Spleen (tissue), 11 donors: ENCODE data around the gene ENTR1. TPM values are rescaled to one million over a fixed set of nuclear protein-coding genes. Genes with fewer than 3 reads are reported as not detected.

Source experiments
- DNase-seq: peaks from one replicate; pipeline ENCODE4 v3.0.0-alpha.2; 2020
- H3K27ac ChIP-seq, 8 donors: fragments of 200-600 bp; sonication (generic) in 7 of 8; 1 replicate in 4 of 8; 2 replicates in 4 of 8; pipeline versions ENCODE4 v1.5.0 to v1.8.0; 2016 to 2021; ENCODE audit warnings: inconsistent platforms in 4 of 8, mild to moderate bottlenecking in 4 of 8, moderate library complexity in 1 of 8
- H3K27me3 ChIP-seq, 7 donors: fragments of 200-600 bp; sonication (generic) in 6 of 7; replicated peaks in 1 of 7; 1 replicate in 4 of 7; 2 replicates in 3 of 7; pipeline versions ENCODE4 v1.5.0 to v1.8.0; 2016 to 2021; ENCODE audit warnings: inconsistent platforms in 3 of 7, mild to moderate bottlenecking in 1 of 7
- H3K36me3 ChIP-seq, 6 donors: fragments of 200-600 bp; sonication (generic) in 5 of 6; 1 replicate in 4 of 6; 2 replicates in 2 of 6; pipeline versions ENCODE4 v1.5.0 to v1.8.0; 2016 to 2021; ENCODE audit warnings: inconsistent platforms in 2 of 6
- H3K4me1 ChIP-seq, 6 donors: fragments of 200-600 bp; sonication (generic) in 5 of 6; 1 replicate in 3 of 6; 2 replicates in 3 of 6; pipeline versions ENCODE4 v1.5.0 to v1.8.0; 2016 to 2021; ENCODE audit warnings: inconsistent platforms in 3 of 6
- H3K4me3 ChIP-seq, 8 donors: fragments of 200-600 bp; sonication (generic) in 7 of 8; 1 replicate in 4 of 8; 2 replicates in 4 of 8; pipeline versions ENCODE4 v1.5.0 to v1.8.0; 2016 to 2021; ENCODE audit warnings: inconsistent platforms in 4 of 8, mild to moderate bottlenecking in 4 of 8, moderate library complexity in 2 of 8
- H3K9me3 ChIP-seq, 8 donors: fragments of 200-600 bp; sonication (generic) in 7 of 8; 1 replicate in 4 of 8; 2 replicates in 4 of 8; pipeline versions ENCODE4 v1.5.0 to v1.8.0; 2016 to 2021; ENCODE audit warnings: inconsistent platforms in 4 of 8
- POLR2A ChIP-seq, 3 donors: fragments of 450-650 bp; IDR thresholded peaks; one replicate each; pipeline ENCODE4 v1.5.1; 2017; ENCODE audit warnings: antibody characterized with exemption in 3 of 3, mild to moderate bottlenecking in 1 of 3
- POLR2AphosphoS5 ChIP-seq, 3 donors: sonication (generic); formaldehyde crosslinking; IDR thresholded peaks; one replicate each; pipeline ENCODE4 v1.5.1; 2017; ENCODE audit warnings: antibody characterized with exemption in 3 of 3
- WGBS, 5 donors: extraction: QIAGEN DNeasy Blood & Tissue Kit in 3 of 5; methylation state at CpG; one replicate each; pipeline versions ENCODE4 v1.1.5 to v1.1.7; 2013 to 2018; 5-methylcytosine and 5-hydroxymethylcytosine counted together
- intact Hi-C: fragments of 100-400 bp; cut with DNase I; formaldehyde crosslinking; loops from one replicate; pipeline ENCODE4 v1.15.0; 2023; ENCODE audit warnings: low total_unique reads
- polyA plus RNA-seq, 3 donors: library from polyadenylated mRNA; stranded (reverse); fragments of 200-250 nt; gene quantifications; one replicate each; pipeline ENCODE4 v1.2.1, GENCODE V29; 2013
- total RNA-seq, 7 donors: library from RNA; depleted of rRNA in 3 of 7; stranded (reverse); fragments of >200 nt in 3 of 7; fragmentation: NEBNext Ultra II Directional in 4 of 7; extraction: Animal tissue kit (Norgen Biotek cat#: 25700) in 4 of 7; gene quantifications; one replicate each; pipeline versions ENCODE4 v1.1.0 to v1.2.1, GENCODE V29; 2016 to 2021
- TF ChIP-seq, protein P1 (sequence below), 11 experiments: fragments of 200-600 bp in 7 of 11; fragments of 450-650 bp in 4 of 11; sonication (generic) in 4 of 11; IDR thresholded peaks in 8 of 11; conservative IDR thresholded peaks in 3 of 11; 1 replicate in 7 of 11; 2 replicates in 4 of 11; pipeline versions ENCODE4 v1.4.0 to v1.8.0; 2016 to 2021; ENCODE audit warnings: antibody characterized with exemption in 11 of 11, inconsistent platforms in 4 of 11, mild to moderate bottlenecking in 1 of 11
- donor health status: healthy with polysubstance abuse.
- donor health status: DM: no; HTN: no; CAD: no; lungs with moderate emphysema.
- donor health status: DM: no; HTN: no; CAD: no.
- donor health status: Bipolar disorder and iron deficiency.
- donor health status: healthy.
- donor health status: DM: no; HTN: no; CAD: no.
- donor health status: DM: yes; HTN: yes; CAD: no.

The ENTR1 gene
- total and polyA plus RNA-seq, 10 donors: 38.5 to 78.5 (median 61.0) TPM

DNA sequence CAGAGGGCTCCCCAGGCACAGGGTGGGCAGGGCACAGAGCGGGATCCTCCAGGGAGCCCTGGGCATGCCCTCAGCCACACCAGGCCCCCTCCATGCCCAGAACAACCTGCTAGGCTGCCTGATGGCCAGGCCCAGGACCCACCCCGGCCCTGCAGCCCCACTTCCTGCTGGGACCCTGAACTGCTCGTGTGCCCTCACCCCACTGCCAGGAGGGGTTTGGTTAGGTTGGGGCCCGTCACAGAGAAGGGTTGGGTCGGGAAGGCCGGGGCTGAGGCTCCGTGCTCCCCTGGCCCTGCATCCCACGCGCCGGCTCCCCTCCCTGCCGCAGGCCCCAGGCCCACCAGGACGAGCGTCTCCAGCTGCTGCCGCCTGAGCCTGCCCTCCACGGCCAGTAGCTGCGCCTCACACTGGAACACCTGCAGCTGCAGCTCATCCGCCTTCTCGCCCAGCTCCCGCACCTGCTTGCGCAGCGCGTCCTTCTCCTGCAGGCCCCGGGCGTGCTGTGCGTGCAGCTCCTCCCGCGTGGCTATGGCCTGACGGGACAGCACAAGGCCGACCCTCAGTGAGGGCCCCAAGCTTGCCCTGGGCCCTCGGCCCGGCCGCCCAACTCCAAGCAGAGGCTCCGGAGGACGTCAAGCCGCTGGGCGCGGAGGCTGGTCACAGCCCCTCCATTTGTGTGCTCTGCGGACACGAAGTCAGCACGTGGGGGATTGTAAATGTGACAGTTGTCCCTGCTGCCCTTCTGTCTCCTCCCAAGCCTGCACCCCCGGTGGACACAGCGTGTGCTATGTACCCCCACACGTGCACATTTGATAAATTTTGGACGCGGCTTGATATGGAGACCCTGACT lies 42.9 kb downstream of the ENTR1 start:
- H3K9me3 ChIP-seq: no peaks in the 10 kb centered on the region
- peaks cover 0 to 14% (median 0%) of the 10 kb centered on the region in 7 donors for H3K27me3 ChIP-seq
- H3K4me1 ChIP-seq: peaks cover 5 to 50% (median 35%) of the 10 kb centered on the region in 6 donors
- intact Hi-C loops: no loop called here
- WGBS, 5 donors: 89 to 92% (median 90%) methylated on average over 30 to 45 of the region's 45 CpGs
- no peak overlapping the region for H3K27ac ChIP-seq
- H3K36me3 ChIP-seq: peaks cover 0 to 52% (median 8%) of the 10 kb centered on the region in 6 donors
- H3K4me3 ChIP-seq: no peak overlapping the region
- DNase-seq: no peak
- TF ChIP-seq POLR2A (IDR thresholded peaks at IDR 0.05) (no peak), POLR2AphosphoS5 (IDR thresholded peaks at IDR 0.05) (peak in 1 of 3 donors; percentile 27)

DNA sequence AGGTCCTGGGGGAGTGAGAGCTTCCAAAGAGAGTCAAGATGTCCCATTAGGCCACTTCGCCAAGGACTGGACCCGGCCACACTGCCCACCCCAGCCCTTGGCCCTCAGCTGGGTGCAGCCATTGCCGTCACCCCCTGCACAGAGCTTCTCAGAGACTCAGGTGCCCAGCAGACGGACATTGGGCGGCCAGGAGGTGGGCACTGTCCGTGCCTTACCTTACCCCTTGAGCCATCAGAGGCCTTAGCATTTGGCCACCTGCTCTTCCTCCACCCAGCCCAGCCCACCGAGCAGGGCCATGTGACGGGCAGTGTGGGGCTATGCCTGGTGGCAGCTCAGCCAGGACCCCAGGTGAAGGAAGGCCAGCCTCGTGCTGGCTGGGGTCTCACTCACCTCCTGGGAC lies 43.6 kb downstream of the ENTR1 start:
- intact Hi-C loops: no loop called here
- H3K27me3 ChIP-seq: peaks cover 0 to 9% (median 0%) of the 10 kb centered on the region in 7 donors
- H3K9me3 ChIP-seq: no peaks in the 10 kb centered on the region
- peaks cover 0 to 59% (median 8%) of the 10 kb centered on the region in 6 donors for H3K36me3 ChIP-seq
- no peak for TF ChIP-seq POLR2A (IDR thresholded peaks at IDR 0.05)
- TF ChIP-seq POLR2AphosphoS5 (IDR thresholded peaks at IDR 0.05): no peak
- TF ChIP-seq, protein P1, sequence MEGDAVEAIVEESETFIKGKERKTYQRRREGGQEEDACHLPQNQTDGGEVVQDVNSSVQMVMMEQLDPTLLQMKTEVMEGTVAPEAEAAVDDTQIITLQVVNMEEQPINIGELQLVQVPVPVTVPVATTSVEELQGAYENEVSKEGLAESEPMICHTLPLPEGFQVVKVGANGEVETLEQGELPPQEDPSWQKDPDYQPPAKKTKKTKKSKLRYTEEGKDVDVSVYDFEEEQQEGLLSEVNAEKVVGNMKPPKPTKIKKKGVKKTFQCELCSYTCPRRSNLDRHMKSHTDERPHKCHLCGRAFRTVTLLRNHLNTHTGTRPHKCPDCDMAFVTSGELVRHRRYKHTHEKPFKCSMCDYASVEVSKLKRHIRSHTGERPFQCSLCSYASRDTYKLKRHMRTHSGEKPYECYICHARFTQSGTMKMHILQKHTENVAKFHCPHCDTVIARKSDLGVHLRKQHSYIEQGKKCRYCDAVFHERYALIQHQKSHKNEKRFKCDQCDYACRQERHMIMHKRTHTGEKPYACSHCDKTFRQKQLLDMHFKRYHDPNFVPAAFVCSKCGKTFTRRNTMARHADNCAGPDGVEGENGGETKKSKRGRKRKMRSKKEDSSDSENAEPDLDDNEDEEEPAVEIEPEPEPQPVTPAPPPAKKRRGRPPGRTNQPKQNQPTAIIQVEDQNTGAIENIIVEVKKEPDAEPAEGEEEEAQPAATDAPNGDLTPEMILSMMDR (IDR thresholded peaks at IDR 0.05 in 8 of 11, conservative IDR thresholded peaks at IDR 0.05 in 3 of 11): no peak
- 87 to 92% (median 91%) methylated on average over 9 of the region's 9 CpGs for whole genome bisulfite sequencing, 5 donors
- peaks cover 5 to 50% (median 33%) of the 10 kb centered on the region in 6 donors for H3K4me1 ChIP-seq
- H3K4me3 ChIP-seq: no peak overlapping the region
- no peak for DNase-seq
- H3K27ac ChIP-seq: peak overlapping the region in 1 of 8 donors; percentile 77

DNA sequence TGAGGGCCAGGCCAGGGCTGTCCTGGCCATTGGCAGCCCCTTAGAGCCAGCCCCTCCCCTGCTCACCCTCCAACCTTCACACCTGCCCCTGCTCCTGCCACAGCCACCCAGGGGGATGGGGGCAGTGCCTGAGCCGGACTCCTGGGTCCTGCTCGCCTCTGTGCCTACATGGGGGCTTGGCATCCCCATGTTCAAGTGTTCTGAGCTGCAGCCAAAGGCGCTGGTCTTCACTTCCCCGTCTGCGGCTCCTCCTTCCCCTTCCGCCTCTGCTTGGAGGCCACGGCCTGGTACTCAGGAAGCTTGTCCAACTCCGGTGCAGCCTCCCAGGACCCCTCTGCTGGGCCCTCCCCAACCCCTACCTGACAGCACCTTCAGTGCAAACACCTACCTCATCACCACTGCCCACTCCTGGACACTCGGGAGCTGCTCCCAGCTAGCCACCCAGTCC lies 44.6 kb downstream of the ENTR1 start:
- H3K4me1 ChIP-seq: peaks cover 5 to 54% (median 37%) of the 10 kb centered on the region in 6 donors
- H3K36me3 ChIP-seq: peaks cover 0 to 62% (median 14%) of the 10 kb centered on the region in 6 donors
- peak overlapping the region in 1 of 8 donors; percentile 4 for H3K4me3 ChIP-seq
- peak; percentile 88 for DNase-seq
- peaks cover 0 to 9% (median 0%) of the 10 kb centered on the region in 7 donors for H3K27me3 ChIP-seq
- no peaks in the 10 kb centered on the region for H3K9me3 ChIP-seq
- no peak for TF ChIP-seq POLR2A (IDR thresholded peaks at IDR 0.05)
- no peak for TF ChIP-seq POLR2AphosphoS5 (IDR thresholded peaks at IDR 0.05)
- TF ChIP-seq, protein P1 (IDR thresholded peaks at IDR 0.05 in 8 of 11, conservative IDR thresholded peaks at IDR 0.05 in 3 of 11): no peak
- 25 to 61% (median 39%) methylated on average over 8 to 9 of the region's 9 CpGs for WGBS, 5 donors
- intact Hi-C loops: no loop called here
- H3K27ac ChIP-seq: peak overlapping the region in 7 of 8 donors; percentile 3 to 77 (median 55)

DNA sequence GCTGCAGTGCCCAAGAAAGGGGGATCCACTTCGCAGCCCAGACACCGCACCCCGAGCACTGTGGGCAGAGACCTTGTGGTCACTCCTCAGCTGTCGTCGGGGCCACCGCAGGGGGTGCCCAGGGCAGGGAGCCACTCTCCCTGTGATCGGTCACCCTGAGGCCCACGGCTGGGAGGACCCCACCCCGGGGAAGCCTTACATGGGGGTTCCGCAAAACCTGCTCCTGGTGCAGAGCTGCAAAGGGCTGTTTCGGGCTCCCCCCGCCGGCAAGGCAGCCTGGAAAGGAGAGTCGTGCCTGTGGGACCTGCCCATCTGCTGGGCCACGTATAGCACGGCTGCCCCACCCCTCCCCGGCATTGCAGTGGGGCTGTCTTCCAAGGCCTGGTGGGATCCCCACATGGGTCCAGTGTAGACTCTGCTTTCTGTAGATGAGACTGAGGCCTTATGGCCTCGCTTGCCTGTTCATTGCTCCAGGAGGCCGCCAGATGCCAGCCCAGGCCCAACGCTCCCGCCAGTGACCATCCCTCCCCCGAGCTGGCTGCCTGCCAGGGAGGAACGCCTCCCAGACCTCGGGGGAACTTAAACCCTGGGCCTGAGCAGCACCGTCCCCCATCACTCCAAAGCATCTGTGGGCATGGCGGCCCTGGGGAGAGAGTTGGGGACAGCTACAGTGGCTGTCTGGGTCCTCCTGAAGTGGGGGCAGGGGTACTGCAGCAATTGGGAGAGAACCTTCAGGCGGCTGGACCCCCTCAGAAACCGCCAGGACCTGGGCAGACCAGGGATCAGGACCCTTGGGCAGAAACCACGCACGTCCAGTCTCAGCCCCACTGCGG lies 45.3 kb downstream of the ENTR1 start:
- WGBS, 5 donors: 74 to 85% (median 80%) methylated on average over 23 to 31 of the region's 31 CpGs
- Histone ChIP-seq H3K27me3 (peaks cover 0 to 9% (median 0%) of the 10 kb centered on the region in 7 donors), H3K4me3 (peak overlapping the region in 1 of 8 donors; percentile 4), H3K4me1 (peaks cover 5 to 61% (median 37%) of the 10 kb centered on the region in 6 donors), H3K36me3 (peaks cover 0 to 62% (median 12%) of the 10 kb centered on the region in 6 donors), H3K27ac (peak overlapping the region in 7 of 8 donors; percentile 3 to 77 (median 55)), H3K9me3 (no peaks in the 10 kb centered on the region)
- TF ChIP-seq, protein P1 (IDR thresholded peaks at IDR 0.05 in 8 of 11, conservative IDR thresholded peaks at IDR 0.05 in 3 of 11): no peak
- TF ChIP-seq POLR2AphosphoS5 (IDR thresholded peaks at IDR 0.05): peak in 1 of 3 donors; percentile 49
- intact Hi-C loops: no loop called here
- DNase-seq: no peak
